ENCODE results near the gene GRB14.

Gene GRB14

DNA sequence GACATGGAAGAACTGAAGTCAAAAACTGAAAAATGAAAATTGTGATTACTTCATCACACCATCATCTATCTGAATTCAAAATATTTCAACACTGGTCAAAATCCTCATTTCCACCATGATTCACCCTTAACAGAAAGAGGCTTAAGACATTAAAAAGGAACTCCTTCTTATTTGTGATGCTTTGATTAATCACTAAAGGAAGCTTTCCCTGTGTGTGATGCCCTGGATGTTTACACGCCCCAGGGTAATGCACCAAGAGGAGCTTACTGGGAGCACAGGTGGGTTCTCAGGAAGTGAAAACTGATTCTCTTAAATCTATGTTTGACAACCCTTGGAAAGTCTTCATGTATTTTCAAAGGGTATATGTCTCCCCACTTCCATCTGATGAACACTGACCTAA is 11.5 kb downstream of the GRB14 start:
- DNase-seq, result no peak

DNA sequence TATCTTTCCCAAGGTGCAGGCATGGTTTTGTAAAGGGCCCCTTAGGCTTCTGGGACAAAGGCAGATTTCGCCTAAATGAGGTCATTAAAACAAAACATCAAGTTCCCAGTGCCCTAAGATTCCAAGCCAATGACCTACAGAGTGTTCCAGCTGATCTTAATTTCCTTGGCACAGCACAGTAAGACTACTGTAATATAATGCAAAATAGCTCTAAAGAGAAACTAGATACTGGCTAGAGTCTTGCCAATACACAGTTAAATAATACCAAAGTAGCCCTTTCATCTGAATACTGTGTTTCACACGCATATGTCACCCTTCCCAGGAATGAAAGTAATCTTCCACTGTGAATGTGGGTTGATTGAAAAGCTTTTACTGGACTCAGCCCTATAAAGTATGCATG is 14.7 kb downstream of the GRB14 start:
- DNase-seq, result no peak

- DNase-seq, result no peak
These were observed 16.0 kb downstream of the GRB14 start for GRCh38 chr2:164605295-164605694.

- no peak for DNase-seq
These were observed 20.5 kb downstream of the GRB14 start for GRCh38 chr2:164600763-164601162.

DNA sequence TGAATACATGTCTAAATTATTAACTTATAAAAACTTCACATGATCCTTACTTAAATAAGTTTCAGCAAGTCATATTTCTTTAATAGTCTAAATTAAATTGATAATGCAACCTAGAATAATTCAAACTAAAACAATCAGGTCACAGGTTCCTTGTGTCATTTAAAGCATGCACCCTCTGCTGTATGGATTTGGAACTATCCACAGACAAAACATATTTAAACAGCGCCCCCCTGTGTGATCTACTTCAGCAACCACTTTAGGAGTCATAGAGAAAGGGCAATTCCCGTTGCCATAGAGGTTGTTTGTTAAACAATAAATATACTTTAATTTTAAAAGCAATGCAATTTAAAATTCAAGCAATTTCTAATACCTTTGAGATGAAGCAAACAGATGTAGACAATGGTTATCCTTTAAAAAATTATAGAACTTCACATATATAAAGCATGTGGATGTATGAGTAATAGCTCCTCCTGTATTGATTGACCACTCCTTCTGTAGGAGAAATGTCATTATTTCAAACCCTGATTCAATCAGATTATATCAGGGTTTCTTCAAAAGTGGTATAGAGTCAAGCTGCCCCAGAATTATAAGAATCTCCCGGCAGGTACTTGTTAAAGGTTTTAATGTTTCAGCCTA is 21.2 kb downstream of the GRB14 start:
- DNase-seq, result no peak

GRCh38 chr2:164597983-164598382 is 23.3 kb downstream of the GRB14 start:
- DNase-seq, result no peak

DNA sequence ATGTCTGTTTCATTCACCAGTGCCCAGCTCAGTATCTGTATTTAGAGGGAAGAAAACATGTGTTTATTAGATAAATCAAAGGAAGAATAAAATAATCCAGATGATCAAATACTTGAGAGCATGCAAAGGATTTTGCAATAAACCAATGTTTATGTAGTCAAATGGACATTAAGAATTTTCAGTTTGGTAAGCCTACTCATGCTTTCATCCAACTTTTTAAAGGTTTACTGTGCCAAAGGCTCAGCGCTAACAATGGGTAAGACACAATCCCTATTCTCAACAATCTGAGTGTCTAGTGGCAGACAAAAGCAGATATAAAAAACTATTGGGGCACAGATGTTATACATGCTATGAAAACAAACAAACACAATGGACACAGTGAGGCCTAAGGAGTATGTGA is 26.3 kb downstream of the GRB14 start:
- no peak for DNase-seq

- DNase-seq, result no peak
These were observed 27.3 kb downstream of the GRB14 start for GRCh38 chr2:164593959-164594358.

DNA sequence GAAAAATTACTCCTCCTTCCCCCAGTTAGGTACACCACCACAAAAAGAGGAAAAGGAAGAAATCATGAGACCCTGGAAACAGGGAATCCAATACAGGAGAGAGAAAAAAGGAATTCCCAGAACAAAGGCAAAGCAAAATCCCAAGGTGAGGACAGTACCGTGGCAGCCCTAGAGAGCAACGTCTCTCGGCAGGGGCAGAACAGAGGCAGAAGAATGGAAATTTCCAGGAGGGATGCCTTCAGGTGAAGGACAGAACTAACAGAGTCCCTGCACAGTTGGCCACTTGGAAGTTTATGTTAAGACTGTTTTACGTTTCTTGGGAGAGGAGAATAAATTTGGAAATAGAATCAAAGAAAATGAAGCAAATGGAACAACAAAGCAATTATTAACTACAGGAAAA is 27.7 kb downstream of the GRB14 start:
- DNase-seq, result no peak

DNA sequence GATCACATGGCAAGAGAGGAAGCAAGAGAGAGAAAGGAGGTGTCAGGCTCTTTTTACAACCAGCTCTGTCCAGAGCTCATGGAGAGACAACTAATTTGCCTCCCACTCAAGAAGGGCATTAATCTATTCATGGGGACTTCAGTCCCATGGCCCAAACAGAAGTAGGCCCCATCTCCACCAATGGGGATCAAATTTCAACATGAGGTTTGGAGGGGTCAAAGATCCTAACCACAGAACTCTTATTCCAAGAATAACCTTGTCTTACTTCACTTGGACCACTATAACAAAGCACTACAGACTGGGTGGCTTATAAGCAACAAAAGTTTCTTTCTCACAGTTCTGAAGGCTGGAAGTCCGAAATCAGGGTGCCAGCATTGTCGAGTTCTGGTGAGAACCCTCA is 31.8 kb downstream of the GRB14 start:
- DNase-seq, result no peak

- no peak for DNase-seq
These were observed 40.2 kb downstream of the GRB14 start for GRCh38 chr2:164581050-164581449.

DNA sequence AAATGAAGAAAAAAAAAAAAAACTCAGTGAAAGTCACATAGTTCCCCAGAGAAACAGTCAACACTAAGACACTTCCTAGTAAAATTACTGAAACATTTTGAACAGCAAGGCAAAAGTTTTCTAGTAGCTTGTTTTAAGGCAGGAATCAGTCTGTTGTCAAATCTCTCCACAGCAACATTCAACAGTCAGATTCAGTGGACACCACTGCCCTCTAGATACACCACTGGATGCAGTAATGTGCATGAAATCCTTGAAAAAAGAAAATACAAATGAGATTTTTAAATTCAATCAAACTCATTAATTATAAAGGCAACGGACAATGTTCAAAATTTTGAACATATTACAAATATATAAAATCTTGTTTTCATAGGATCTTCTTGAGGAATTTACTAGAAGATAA is 46.4 kb downstream of the GRB14 start:
- no peak for DNase-seq

- no peak for DNase-seq
These were observed 50.8 kb downstream of the GRB14 start for GRCh38 chr2:164570475-164570874.

GRCh38 chr2:164569378-164569777 is 51.9 kb downstream of the GRB14 start:
- DNase-seq, result no peak

GRCh38 chr2:164568317-164568716 is 53.0 kb downstream of the GRB14 start:
- no peak for DNase-seq

DNA sequence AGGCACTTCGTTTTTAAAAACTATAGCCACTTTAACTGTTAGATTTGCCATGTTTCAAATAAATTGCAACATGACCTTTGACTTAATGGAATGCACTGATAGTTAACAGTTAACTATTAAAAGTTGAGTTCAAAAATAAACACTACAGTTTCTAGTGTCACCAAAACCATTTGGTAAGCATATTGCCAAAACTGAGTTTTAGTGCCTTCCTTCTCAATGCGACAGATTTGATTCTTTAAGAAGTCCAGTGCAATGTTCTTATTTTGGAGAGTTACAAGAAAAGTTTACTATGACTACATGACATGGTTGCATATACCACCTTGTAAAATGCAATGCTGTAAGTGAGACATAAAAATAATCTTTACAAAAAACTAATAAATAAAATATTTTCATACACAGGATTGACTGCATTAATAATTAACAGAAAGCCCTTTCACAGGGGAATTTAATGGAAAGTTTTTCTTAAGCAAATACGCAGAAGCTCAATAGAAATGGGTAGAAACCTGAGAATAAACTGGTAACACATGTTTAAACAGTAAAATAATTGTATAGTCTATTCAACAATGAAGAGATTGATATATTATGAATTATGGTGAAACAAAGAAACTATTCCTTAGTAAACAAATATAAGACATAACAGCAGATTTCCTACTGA is 53.8 kb downstream of the GRB14 start:
- DNase-seq, result no peak

- no peak for DNase-seq
These were observed 55.9 kb downstream of the GRB14 start for GRCh38 chr2:164565359-164565758.

DNA sequence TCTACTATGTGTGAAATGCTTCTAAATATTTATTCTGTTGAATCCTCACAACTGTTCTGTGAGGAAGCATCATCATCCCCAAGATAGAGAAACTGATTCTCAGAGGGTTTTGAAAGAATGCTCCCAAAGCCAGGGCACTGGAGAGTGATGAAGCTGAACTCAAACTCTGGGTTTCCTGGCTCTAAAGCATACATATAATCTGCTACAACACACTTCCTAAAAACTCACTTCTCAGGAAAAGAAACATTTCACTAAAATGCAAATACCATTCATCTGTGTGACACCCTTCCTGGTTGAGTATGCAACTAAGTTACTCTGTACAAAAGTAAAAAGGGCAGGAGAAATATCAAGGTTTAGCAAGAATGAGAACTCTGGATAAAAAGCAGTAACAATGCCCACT is 58.6 kb downstream of the GRB14 start:
- no peak for DNase-seq

- DNase-seq, result no peak
These were observed 59.3 kb downstream of the GRB14 start for GRCh38 chr2:164561991-164562390.

GRCh38 chr2:164561416-164561815 is 59.9 kb downstream of the GRB14 start:
- no peak for DNase-seq

GRCh38 chr2:164560902-164561301 is 60.4 kb downstream of the GRB14 start:
- no peak for DNase-seq

- no peak for DNase-seq
These were observed 61.0 kb downstream of the GRB14 start for GRCh38 chr2:164560181-164560792.

DNA sequence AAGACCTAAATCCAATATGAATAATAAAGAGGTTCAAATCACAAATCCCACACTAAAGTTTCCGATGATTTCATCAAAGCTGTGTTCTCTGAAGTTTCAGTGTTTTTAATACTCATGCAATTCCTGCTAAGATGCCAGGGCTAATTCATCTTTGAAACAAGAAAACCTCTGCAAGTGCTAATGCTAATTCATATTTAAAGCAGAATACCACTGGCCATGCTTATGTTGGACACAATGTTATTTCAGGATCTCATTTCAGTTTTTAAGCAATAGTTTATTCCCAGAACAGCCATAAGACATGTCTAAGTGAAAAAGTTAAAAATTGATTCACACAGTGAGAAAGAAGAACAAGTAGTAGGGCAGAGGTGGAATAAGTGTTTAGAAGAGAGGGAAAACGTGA is 62.8 kb downstream of the GRB14 start:
- no peak for DNase-seq

- DNase-seq, result no peak
These were observed 66.8 kb downstream of the GRB14 start for GRCh38 chr2:164554487-164554886.

GRCh38 chr2:164551519-164551918 is 69.8 kb downstream of the GRB14 start:
- DNase-seq, result no peak

Measured in activated effector memory CD4-positive, alpha-beta T cell treated with anti-CD3 and anti-CD28 coated beads, Interleukin-2, amount 50 U/mL, for 16 hours (primary cell).